Measurements from ENCODE around the gene CORO7.

CORO7 gene

GRCh38 chr16:4361033-4361943, 55.1 kb downstream of the CORO7 start:
- H3K27ac ChIP-seq, result no peak overlapping the region
- TF ChIP-seq CTCF (IDR thresholded peaks at IDR 0.05) (no peak), ZFX (IDR thresholded peaks at IDR 0.05; ENCODE audit: borderline replicate concordance) (no peak)

GRCh38 chr16:4360538-4361021, 55.8 kb downstream of the CORO7 start:
- H3K27ac ChIP-seq, result no peak overlapping the region
- TF ChIP-seq ZFX (IDR thresholded peaks at IDR 0.05; ENCODE audit: borderline replicate concordance), result no peak
- TF ChIP-seq CTCF (IDR thresholded peaks at IDR 0.05), result no peak

DNA sequence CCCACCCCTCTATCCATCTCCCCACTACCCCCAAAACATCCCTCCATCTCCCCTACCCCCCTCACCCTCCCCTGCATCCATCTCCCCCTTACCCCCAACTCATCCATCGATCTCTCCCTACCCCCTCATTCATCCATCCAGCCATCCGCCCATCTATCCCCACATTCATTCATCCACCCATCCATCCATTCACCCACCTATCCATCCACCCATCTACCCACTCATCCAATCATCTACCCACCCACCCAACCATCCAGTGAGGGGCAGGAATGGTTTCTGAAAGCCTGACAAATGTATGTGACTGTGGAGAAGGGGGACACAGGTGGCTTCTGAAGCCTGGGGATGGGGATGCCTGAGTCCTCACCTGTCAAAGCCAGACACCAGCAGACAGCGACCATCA, 56.5 kb downstream of the CORO7 start:
- TF ChIP-seq CTCF (IDR thresholded peaks at IDR 0.05) (no peak), ZFX (IDR thresholded peaks at IDR 0.05; ENCODE audit: borderline replicate concordance) (no peak)
- H3K27ac ChIP-seq, result no peak overlapping the region

GRCh38 chr16:4358831-4359561, 57.4 kb downstream of the CORO7 start:
- no peak overlapping the region for H3K27ac ChIP-seq
- TF ChIP-seq CTCF (IDR thresholded peaks at IDR 0.05) (peak; percentile 94), ZFX (IDR thresholded peaks at IDR 0.05; ENCODE audit: borderline replicate concordance) (no peak)

GRCh38 chr16:4358236-4358635, 58.2 kb downstream of the CORO7 start:
- TF ChIP-seq ZFX (IDR thresholded peaks at IDR 0.05; ENCODE audit: borderline replicate concordance), result no peak
- no peak for TF ChIP-seq CTCF (IDR thresholded peaks at IDR 0.05)
- no peak overlapping the region for H3K27ac ChIP-seq

DNA sequence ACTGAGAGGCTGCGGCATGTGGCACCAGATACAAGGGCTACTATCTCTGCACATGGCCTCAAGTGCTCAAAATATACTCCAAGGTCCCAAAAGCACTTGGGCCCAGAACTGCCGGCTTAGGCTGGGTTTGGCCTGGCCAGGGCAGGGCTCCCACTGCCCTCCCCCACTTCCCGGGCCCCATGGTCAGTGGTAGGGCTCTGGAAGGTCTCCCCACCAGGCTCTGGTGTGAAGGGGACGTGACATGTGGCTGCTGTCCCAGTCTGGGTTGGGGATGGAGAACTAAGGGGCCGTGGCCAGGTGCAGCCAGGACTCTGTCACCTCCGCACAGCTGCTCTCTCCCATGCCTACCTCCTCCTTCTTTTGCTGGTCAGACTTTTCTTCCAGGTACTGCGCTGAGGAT, 59.6 kb downstream of the CORO7 start:
- no peak overlapping the region for H3K27ac ChIP-seq
- TF ChIP-seq CTCF (IDR thresholded peaks at IDR 0.05), result no peak
